Adipose tissue (tissue), 3 donors: Measurements from ENCODE around the gene PFDN1. TPM values are rescaled to one million over a fixed set of nuclear protein-coding genes. Genes with fewer than 3 reads are reported as not detected.

Experiments used
- H3K27ac ChIP-seq: one replicate; pipeline ENCODE4 v1.5.1; 2013; ENCODE audit warnings: low read depth, low read length
- WGBS, 3 donors: extraction: QIAGEN DNeasy Blood & Tissue Kit; methylation state at CpG; one replicate each; pipeline ENCODE4 v1.1.7; 2013; 5-methylcytosine and 5-hydroxymethylcytosine counted together
- polyA plus RNA-seq, 3 donors: library from polyadenylated mRNA; stranded (reverse); fragments of 200-250 nt; gene quantifications; one replicate each; pipeline ENCODE4 v1.2.3, GENCODE V29; 2013
- donor health status: healthy with polysubstance abuse.
- donor health status: Bipolar disorder and iron deficiency.
- donor health status: healthy.

The PFDN1 gene
- polyA plus RNA-seq, 3 donors, result 30.2 to 94.8 (median 85.1) TPM

- WGBS, 3 donors, result 82 to 97% (median 90%) methylated on average over 3 of the region's 3 CpGs
- H3K27ac ChIP-seq, result no peak overlapping the region
Measured at GRCh38 chr5:140248414-140248813, 54.5 kb downstream of the PFDN1 start.

GRCh38 chr5:140246378-140247122 is 56.4 kb downstream of the PFDN1 start:
- 52 to 83% (median 59%) methylated on average over 8 of the region's 8 CpGs for WGBS, 3 donors
- H3K27ac ChIP-seq, result no peak overlapping the region

GRCh38 chr5:140245926-140246325 is 57.0 kb downstream of the PFDN1 start:
- no peak overlapping the region for H3K27ac ChIP-seq
- whole genome bisulfite sequencing, 3 donors, result 74 to 91% (median 82%) methylated on average over 7 of the region's 7 CpGs

GRCh38 chr5:140245341-140245740 is 57.6 kb downstream of the PFDN1 start:
- no peak overlapping the region for H3K27ac ChIP-seq

GRCh38 chr5:140244525-140245025 is 58.3 kb downstream of the PFDN1 start:
- WGBS, 3 donors, result 12 to 15% (median 13%) methylated on average over 14 of the region's 14 CpGs
- H3K27ac ChIP-seq, result no peak overlapping the region

More at GRCh38 chr5:140245341-140245740, 57.6 kb downstream of the PFDN1 start:
- WGBS, 3 donors, result 50 to 81% (median 53%) methylated on average over 5 of the region's 5 CpGs

GRCh38 chr5:140243706-140244250 is 59.1 kb downstream of the PFDN1 start:
- 27 to 86% (median 82%) methylated on average over 4 of the region's 4 CpGs for WGBS, 3 donors
- no peak overlapping the region for H3K27ac ChIP-seq

- H3K27ac ChIP-seq, result no peak overlapping the region
- 57 to 88% (median 76%) methylated on average over 4 of the region's 4 CpGs for WGBS, 3 donors
Measured at GRCh38 chr5:140242890-140243585, 59.9 kb downstream of the PFDN1 start.

GRCh38 chr5:140242099-140242498 is 60.8 kb downstream of the PFDN1 start:
- 73 to 91% (median 87%) methylated on average over 5 of the region's 5 CpGs for WGBS, 3 donors
- H3K27ac ChIP-seq, result no peak overlapping the region

- H3K27ac ChIP-seq, result no peak overlapping the region
- 21 to 54% (median 39%) methylated on average over 9 of the region's 9 CpGs for WGBS, 3 donors
Measured at GRCh38 chr5:140240987-140241706, 61.8 kb downstream of the PFDN1 start.

GRCh38 chr5:140239939-140240700 is 62.8 kb downstream of the PFDN1 start:
- WGBS, 3 donors, result 45 to 54% (median 45%) methylated on average over 11 of the region's 11 CpGs
- no peak overlapping the region for H3K27ac ChIP-seq

- no peak overlapping the region for H3K27ac ChIP-seq
- WGBS, 3 donors, result 92 to 98% (median 96%) methylated on average over 5 of the region's 5 CpGs
Measured at GRCh38 chr5:140239461-140239860, 63.4 kb downstream of the PFDN1 start.

GRCh38 chr5:140238756-140239155 is 64.1 kb downstream of the PFDN1 start:
- H3K27ac ChIP-seq, result no peak overlapping the region
- 82 to 95% (median 91%) methylated on average over 6 of the region's 6 CpGs for WGBS, 3 donors

- no peak overlapping the region for H3K27ac ChIP-seq
- 59 to 92% (median 72%) methylated on average over 6 of the region's 6 CpGs for WGBS, 3 donors
Measured at GRCh38 chr5:140236891-140237598, 65.9 kb downstream of the PFDN1 start.

- 55 to 91% (median 59%) methylated on average over 11 of the region's 11 CpGs for WGBS, 3 donors
- H3K27ac ChIP-seq, result no peak overlapping the region
Measured at GRCh38 chr5:140235791-140236551, 66.9 kb downstream of the PFDN1 start.

GRCh38 chr5:140234377-140234989 is 68.4 kb downstream of the PFDN1 start:
- 93 to 94% (median 94%) methylated on average over 4 of the region's 4 CpGs for WGBS, 3 donors
- H3K27ac ChIP-seq, result no peak overlapping the region

- H3K27ac ChIP-seq, result no peak overlapping the region
- WGBS, 3 donors, result 90 to 96% (median 96%) methylated on average over 1 of the region's 1 CpG
Measured at GRCh38 chr5:140232731-140233130, 70.2 kb downstream of the PFDN1 start.
